GM18861 (cell line): ENCODE data around the gene DDX19B.
A peak's percentile ranks its signal among the peaks of the same experiment; 100 is the strongest.
"Not testable (repeated sequence)": the region's sequence is repeated elsewhere in the genome, so short reads cannot be mapped to it uniquely, and the experiment has no call there.

Experiments
- ATAC-seq: cut with Tn5 transposase; IDR thresholded peaks from one replicate; pipeline ENCODE4 v1.9.1; 2021; ENCODE audit not compliant: unreplicated experiment

Gene DDX19B

DNA sequence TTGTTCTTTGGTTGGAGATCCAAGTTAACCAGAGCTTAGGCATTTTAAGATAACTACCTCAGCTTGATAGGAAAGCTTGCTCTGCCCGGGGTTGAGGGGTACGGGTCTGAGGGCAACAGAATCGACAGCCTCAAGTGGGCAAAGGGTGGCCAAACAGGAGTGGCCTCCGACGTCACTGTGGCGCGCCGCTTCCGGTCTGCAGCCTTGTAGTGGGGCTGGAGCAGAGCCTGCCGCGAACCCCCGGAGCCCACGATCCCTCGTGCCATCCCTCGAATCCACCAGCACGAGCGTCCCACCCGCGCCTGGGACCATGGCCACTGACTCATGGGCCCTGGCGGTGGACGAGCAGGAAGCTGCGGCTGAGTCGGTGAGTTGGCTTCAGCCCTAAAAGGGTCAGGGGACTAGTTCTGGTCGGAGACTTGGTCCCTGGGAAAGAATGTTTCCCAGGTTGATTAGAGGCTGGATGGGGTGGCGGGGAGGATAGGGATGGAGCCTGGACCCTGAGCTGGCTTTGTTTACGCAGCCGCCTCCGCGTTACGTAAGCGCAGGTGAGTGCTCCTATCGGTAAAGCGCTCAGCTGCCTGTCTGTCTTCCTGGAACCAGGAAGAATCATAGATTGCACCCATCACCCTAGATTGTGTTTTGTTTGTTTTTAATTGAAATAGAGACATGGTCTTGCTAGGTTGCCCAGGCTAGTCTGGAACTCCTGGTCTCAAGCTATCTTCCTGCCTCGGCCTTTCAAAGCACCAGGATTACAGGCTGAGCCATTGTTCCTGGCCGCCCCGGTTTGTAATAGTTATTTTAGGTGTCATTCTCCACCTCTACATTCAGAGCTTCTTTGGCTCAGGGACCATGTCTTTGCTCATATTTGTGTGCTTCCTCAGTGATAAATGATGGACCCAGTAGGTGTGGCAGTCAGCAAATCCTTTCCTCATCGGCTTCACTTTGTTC is at the start of gene DDX19B:
Gene DDX19B, plus strand, starts transcription at position 199 of the 951 bp plus-strand sequence. Its CDS starts 112 bp downstream, at position 311.
- peak; percentile 78 for ATAC-seq

- ATAC-seq: not testable (repeated sequence)
Measured at GRCh38 chr16:70249697-70250096, 49.3 kb upstream of the DDX19B start.

GRCh38 chr16:70250748-70251628 is 48.0 kb upstream of the DDX19B start:
- ATAC-seq: peak; percentile 39

DNA sequence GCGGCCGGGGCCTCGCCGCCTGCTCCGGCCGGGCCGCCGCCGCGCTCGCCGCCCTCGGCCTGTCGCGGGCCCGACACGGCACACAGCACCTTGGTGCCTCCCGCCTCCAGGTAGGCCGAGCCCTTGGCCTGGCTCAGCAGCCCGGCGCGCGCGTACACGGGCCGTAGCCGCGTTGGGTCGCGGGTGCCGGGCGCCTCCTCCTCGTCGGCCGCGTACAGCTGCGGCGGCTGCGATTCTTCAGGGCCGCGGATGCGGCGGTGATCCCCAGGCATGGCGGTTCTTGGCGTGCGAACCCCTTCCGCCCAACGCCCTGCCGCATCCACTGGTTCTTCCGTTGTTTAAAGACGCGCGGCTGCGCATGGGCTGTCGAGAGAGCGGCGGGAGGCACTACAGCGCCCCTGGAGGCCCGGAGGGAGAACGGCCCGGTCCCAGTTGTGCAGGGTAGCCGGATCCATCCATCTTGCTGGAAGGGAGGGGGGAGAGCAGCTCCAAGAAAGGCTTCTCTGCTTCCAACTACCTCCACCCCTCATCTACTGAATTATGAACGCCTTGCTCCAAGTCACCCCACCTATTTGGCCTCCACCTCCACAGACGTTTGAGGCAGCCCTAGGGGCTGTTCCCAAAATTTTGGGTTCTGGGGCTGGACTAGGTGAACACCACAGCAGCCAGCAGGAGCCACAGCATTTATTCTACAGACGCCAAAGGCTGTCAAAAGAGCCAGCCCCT is 47.2 kb upstream of the DDX19B start, which contains the start of gene EXOSC6:
Gene EXOSC6, minus strand, starts transcription at position 312 of the 726 bp plus-strand sequence. Its CDS starts 40 bp downstream, at position 272.
- peak; percentile 65 for ATAC-seq

GRCh38 chr16:70252355-70252988 is 46.5 kb upstream of the DDX19B start:
- no peak for ATAC-seq

DNA sequence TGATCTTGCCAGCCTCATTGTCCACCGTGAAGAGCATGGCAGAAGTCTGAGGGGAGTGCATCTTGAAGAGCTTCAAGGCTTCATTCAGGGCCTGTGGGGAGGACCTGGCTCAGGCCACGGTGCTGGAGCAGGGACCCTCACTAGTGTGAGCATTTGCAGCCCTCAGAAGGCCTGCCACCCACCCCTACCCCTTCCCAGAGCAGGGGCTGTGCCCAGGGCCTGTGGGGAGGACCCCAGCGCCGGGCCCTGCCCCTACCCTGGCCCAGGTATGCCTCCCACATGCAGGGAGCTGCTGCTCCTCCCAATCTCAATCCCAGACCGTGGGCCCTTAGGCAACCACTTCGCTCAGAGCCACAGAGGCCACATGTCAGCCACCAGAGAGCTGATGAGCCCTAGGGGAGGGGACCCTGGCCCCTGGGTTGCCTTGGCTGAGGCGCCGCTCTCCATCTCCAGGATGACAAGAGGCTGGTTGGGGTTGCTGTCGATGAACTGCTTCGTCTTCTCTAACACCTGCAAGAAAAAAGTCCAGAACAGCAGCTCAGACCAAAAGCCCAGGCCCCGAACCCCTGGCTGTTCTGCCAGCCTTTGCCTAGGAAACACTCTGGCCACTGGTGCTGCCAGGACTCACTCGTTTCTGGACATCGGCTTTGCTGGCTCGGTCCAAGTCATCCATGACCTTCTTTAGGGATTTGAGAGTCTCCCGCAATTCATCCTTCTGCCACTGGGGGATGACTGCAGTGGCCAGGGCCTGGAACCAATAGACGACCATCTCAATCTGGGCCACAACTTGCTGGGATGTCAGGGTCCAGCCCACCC is 45.5 kb upstream of the DDX19B start:
- no peak for ATAC-seq

GRCh38 chr16:70254180-70254964 is 44.6 kb upstream of the DDX19B start:
- no peak for ATAC-seq

DNA sequence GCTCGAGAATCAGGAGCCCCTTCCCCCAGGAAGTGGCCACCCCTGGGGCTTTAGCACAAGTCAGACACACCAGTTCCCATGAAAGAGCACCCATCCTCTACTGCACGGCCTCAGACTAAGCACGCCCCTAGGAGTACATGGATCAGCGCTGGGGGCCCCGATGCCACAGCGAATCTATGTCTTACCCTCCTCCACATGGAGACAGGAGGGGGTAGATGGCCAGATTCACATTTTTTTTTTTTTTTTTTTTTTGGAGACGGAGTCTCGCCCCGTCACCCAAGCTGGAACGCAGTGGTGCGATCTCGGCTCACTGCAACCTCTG is 44.1 kb upstream of the DDX19B start:
- ATAC-seq: no peak

DNA sequence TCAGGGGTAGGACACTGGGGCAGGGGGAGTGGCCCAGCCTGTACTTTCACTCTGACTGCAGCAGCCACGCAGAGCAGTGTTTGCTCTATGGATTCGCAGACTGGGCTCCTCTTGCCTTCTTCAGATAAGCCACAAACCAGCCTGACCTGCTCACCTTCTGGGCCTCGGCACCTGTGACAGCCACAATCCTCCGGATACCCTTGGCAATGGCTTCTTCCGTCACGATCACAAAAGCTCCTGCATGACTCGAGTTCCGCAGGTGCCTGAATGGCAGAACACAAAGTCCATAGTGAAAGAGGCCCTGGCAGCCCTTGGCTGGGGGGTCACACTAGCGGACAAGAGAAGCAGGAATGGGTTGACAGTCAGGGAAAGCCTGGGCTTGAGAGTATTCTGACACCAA is 43.4 kb upstream of the DDX19B start:
- ATAC-seq: no peak

GRCh38 chr16:70257391-70257790 is 41.6 kb upstream of the DDX19B start:
- no peak for ATAC-seq

DNA sequence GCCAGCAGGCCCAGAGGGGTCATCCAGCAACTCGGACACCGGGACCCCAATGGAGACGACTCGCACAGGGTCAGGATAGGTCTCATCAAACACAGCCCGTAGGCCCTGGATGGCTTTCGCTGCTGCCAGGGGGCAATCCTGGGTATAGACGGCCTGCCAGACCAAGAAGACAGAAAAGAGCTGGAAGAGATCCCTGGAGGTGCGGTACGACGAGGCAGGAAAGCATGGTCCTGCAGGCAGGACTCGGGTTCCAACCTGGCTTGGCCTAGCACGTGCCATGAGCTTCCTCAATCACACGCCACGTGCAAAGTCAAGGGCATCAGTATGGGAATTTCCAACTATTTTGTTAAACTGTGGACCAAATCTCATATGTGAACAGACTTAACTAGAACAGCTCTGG is 40.9 kb upstream of the DDX19B start:
- ATAC-seq: no peak

- no peak for ATAC-seq
Measured at GRCh38 chr16:70258946-70259345, 40.0 kb upstream of the DDX19B start.

DNA sequence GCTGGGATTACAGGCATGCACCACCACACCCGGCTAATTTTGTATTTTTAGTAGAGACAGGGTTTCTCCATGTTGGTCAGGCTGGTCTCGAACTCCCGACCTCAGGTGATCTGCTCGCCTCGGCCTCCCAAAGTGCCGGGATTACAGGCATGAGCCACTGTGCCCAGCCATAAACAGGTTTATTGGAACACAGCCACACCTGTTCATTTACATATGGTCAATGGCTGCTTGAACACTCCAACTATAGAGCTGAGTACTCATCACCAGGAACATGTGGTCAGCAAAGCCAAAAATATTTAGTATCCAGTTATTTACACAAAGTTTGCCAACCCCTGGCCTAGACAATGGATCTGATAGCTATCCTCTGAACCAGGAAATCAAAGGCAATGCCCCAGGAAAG is 39.1 kb upstream of the DDX19B start:
- not testable (repeated sequence) for ATAC-seq

DNA sequence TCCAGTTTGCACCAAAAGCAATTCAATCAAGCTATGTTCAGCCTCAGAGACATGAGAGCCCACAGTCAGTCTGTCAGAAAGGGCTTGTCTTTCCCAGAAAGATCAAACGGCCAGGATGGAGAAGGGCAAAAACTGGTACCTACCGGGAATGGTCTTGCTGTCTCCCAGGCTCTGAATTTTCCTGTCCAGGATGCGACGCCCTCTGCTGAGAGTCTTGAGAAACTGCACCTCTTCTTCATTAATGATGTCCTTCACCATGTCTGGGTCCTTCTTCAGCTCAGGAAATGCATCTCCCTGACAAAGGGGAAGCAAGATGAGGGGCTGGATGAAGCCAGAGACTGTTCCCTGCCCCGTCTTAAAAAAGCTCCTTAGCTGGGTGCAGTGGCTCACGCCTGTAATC is 31.5 kb upstream of the DDX19B start:
- ATAC-seq: no peak

- ATAC-seq: not testable (repeated sequence)
Measured at GRCh38 chr16:70267922-70268321, 31.1 kb upstream of the DDX19B start.

DNA sequence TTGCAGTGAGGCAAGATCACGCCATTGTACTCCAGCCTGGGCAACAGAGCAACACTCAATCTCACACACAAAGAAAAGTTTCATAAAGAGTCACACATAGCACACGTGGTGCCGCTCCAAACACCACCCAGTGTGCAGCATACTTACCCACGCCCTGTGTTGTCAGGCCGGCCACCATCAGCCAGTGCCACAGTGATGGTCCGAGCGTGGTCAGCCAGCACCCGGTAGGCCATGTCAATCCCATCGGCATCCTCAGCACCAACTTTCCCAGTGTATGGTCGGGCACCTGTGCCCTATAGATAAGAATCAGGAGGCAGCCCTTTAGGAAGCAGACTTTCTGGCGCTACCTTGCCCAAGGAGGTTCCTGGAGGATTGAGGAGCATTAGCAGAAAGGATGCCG is 29.5 kb upstream of the DDX19B start:
- ATAC-seq: no peak

DNA sequence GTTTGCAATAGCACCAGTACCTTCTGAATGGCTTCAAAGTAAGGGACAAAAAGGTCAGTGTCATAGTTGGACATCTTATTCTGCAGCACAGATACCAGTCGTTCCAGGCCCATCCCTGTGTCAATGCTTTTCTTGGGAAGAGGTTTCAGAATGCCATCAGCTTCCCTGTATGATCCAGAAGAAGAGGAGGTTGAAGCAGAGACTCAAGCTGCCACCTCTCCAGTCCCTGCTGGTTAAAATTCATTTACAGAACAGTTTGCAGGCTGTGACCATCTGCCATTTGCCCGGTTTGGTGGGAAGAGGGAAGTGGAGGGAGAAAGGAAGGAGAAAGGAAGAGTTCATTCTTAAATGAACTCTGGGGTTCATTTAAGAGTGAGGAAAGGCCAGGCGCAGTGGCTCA is 28.8 kb upstream of the DDX19B start:
- ATAC-seq: no peak

DNA sequence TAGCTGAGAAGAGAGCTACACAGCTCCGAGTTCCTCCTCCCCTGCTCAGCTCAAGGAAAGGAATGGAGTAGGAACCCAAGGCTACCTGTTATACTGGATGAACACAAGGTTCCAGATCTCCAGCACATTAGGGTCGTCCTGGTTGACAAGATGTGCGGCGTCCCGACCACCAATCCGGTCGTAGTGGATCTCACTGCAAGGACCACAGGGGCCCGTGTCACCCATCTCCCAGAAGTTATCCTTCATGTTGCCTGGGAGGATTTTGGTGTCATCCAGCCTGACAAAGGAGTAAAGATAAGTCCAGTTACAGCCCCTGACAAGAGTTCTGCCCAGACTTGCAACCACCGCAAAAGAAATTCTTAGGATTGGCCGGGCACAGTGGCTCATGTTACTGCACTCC is 27.3 kb upstream of the DDX19B start:
- ATAC-seq: no peak

GRCh38 chr16:70276392-70276791 is 22.6 kb upstream of the DDX19B start:
- no peak for ATAC-seq
